ENCODE results near the gene CCL21. TPM values are rescaled to one million over a fixed set of nuclear protein-coding genes. Genes with fewer than 3 reads are reported as not detected.

Gene CCL21
- polyA plus RNA-seq, 2 of the 4 experiments (the other 2 are of a cell fraction) = not detected

GRCh38 chr9:34737677-34738260, 27.8 kb upstream of the CCL21 start:
- CTCF ChIA-PET = interaction anchor here (1.0 to 2.1 kb wide), 3 partner anchors 15 to 35 kb away, joined by 4 to 6 read pairs (median 4); no protein-coding TSS in a partner anchor
- H3K4me2 ChIP-seq = no peak overlapping the region
- WGBS (ENCODE audit: missing lambda C conversion rate) = 34% methylated on average over 6 of the region's 6 CpGs
- DNase-seq (ENCODE audit: low read depth in 1 of 2, low spot score in 1 of 2) (no peak), FAIRE-seq (no peak), ATAC-seq (no peak)
- TF ChIP-seq USF2 (IDR thresholded peaks at IDR 0.05) (no peak), MAFK (IDR thresholded peaks at IDR 0.05; ENCODE audit: partially characterized antibody) (no peak), E2F6 (IDR thresholded peaks at IDR 0.05; ENCODE audit: borderline replicate concordance, low read depth) (no peak), TFCP2L1 (CRISPR knock-in tag; IDR thresholded peaks at IDR 0.05) (no peak), HEYL (CRISPR knock-in tag; IDR thresholded peaks at IDR 0.05) (no peak), FOXS1 (CRISPR knock-in tag; IDR thresholded peaks at IDR 0.05) (no peak), NPAS2 (CRISPR knock-in tag; IDR thresholded peaks at IDR 0.05; ENCODE audit: borderline replicate concordance) (no peak), RARB (CRISPR knock-in tag; IDR thresholded peaks at IDR 0.05) (no peak), EP300 (IDR thresholded peaks at IDR 0.05) (no peak), PBX3 (IDR thresholded peaks at IDR 0.05) (no peak), GATA3 (IDR thresholded peaks at IDR 0.05; ENCODE audit: borderline replicate concordance) (no peak), HOXA7 (CRISPR knock-in tag; IDR thresholded peaks at IDR 0.05) (no peak)
- H3K27ac ChIP-seq = no peak overlapping the region
- POLR2A ChIA-PET = no interaction called here
- no peak overlapping the region for H3K4me3 ChIP-seq
- H3K4me1 ChIP-seq = no peaks in the 10 kb centered on the region
- no peaks in the 10 kb centered on the region for H3K9me3 ChIP-seq

- ChIA-PET POLR2A (no interaction called here), CTCF (interaction anchor here (0.7 to 3.4 kb wide), 4 partner anchors 12 to 32 kb away, joined by 3 to 7 read pairs (median 4); no protein-coding TSS in a partner anchor)
- FAIRE-seq (no peak), DNase-seq (ENCODE audit: low read depth in 1 of 2, low spot score in 1 of 2) (no peak), ATAC-seq (no peak)
- H3K9me3 ChIP-seq = no peaks in the 10 kb centered on the region
- H3K4me3 ChIP-seq = no peak overlapping the region
- TF ChIP-seq PHF8 (IDR thresholded peaks at IDR 0.05; ENCODE audit: borderline replicate concordance, low read depth) = no peak
- TF ChIP-seq MAZ (IDR thresholded peaks at IDR 0.05; ENCODE audit: borderline replicate concordance, low read depth, low read length) = no peak
- no peak for TF ChIP-seq NFE2L2 (conservative IDR thresholded peaks at IDR 0.05; ENCODE audit: low read length)
- TF ChIP-seq CTCF (IDR thresholded peaks at IDR 0.05) = no peak
- TF ChIP-seq RCOR1 (IDR thresholded peaks at IDR 0.05; ENCODE audit: low read depth, low read length) = no peak
- TF ChIP-seq CBX8 (IDR thresholded peaks at IDR 0.05) = no peak
- no peak for TF ChIP-seq ZSCAN20 (CRISPR knock-in tag; IDR thresholded peaks at IDR 0.05)
- TF ChIP-seq FOXS1 (CRISPR knock-in tag; IDR thresholded peaks at IDR 0.05) = no peak
- no peak for TF ChIP-seq SMC3 (IDR thresholded peaks at IDR 0.05)
- no peak for TF ChIP-seq KDM1A (IDR thresholded peaks at IDR 0.05; ENCODE audit: low read depth)
- TF ChIP-seq GATA3 (IDR thresholded peaks at IDR 0.05; ENCODE audit: borderline replicate concordance) = no peak
- no peaks in the 10 kb centered on the region for H3K4me1 ChIP-seq
- no peak overlapping the region for H3K27ac ChIP-seq
- no peak overlapping the region for H3K4me2 ChIP-seq
Measured at GRCh38 chr9:34734720-34735119, 24.8 kb upstream of the CCL21 start.
